LoVo (cell line): ENCODE results near the gene CNGA1.

Experiments used
- DNase-seq: peaks from one replicate; pipeline ENCODE4 v3.0.0-alpha.2; 2016; ENCODE audit warnings: low spot score

The CNGA1 gene

DNA sequence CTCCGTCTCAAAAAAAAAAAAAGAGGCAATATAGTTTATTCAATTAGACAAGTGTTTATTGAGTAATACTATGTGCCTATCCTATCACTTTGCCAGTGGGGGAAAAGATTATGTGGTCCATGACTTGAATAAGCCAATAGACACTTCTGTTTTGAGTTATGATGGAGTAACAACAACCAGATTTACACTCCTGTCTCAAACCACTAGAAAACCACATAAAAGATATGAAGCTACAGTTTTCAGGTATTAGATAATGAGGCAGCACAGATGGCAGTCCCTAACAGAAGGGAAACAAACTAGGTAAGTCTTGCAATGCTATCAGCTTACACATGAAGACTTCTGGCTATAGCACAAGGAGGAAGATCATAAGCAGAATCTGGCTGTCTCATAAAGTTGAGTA, 124.6 kb downstream of the CNGA1 start:
- DNase-seq: no peak
